ENCODE measurements around the gene PRTN3. TPM values are rescaled to one million over a fixed set of nuclear protein-coding genes. Genes with fewer than 3 reads are reported as not detected.

Gene PRTN3
- total RNA-seq, 1 experiment from 2014 or later = not detected

DNA sequence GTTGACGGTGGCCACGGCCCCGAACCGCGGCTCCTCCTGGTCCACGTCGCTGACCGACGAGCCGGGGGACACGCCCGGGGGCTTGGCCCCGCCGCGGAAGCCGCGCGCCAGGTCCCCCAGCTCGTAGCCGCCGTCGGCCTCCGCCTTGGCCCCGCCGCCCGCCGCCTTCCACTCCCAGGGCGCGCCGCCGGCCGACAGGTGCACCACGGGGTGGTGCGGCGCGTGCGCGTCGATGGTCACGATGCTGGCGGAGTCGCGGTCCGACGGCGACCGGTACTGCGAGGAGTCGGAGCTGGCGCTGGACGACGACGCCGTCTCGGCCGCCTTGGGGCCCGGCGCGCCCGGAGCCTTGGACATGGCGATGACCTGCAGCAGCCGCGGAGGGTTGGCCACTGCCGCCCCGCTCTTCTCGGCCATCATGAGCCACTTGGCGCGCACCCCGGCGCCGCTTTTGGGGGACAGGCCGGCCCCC, 28.0 kb upstream of the PRTN3 start:
- H3K27me3 Mint-ChIP-seq (ENCODE audit: insufficient read depth, unreplicated experiment) = no peaks in the 10 kb centered on the region
- no TSS peak for BruUV-seq (replicated peaks)
- H3K4me3 Mint-ChIP-seq (ENCODE audit: unreplicated experiment) = no peak overlapping the region
- no peak for DNase-seq (ENCODE audit: unreplicated experiment)
- no peak overlapping the region for H3K27ac Mint-ChIP-seq (ENCODE audit: low read depth, unreplicated experiment)
- peaks cover 12% of the 10 kb centered on the region for H3K4me1 Mint-ChIP-seq (ENCODE audit: insufficient read depth, unreplicated experiment)
- intact Hi-C loops (cut with micrococcal nuclease) = no loop called here
- peaks cover 69% of the 10 kb centered on the region for H3K36me3 Mint-ChIP-seq (ENCODE audit: insufficient read depth, unreplicated experiment)
- ChIA-PET POLR2A (interaction anchor here (1.1 kb wide), 1 partner anchor 43 kb away, joined by 3 read pairs; no protein-coding TSS in a partner anchor), CTCF (no interaction called here)
- TF ChIP-seq, protein P1, sequence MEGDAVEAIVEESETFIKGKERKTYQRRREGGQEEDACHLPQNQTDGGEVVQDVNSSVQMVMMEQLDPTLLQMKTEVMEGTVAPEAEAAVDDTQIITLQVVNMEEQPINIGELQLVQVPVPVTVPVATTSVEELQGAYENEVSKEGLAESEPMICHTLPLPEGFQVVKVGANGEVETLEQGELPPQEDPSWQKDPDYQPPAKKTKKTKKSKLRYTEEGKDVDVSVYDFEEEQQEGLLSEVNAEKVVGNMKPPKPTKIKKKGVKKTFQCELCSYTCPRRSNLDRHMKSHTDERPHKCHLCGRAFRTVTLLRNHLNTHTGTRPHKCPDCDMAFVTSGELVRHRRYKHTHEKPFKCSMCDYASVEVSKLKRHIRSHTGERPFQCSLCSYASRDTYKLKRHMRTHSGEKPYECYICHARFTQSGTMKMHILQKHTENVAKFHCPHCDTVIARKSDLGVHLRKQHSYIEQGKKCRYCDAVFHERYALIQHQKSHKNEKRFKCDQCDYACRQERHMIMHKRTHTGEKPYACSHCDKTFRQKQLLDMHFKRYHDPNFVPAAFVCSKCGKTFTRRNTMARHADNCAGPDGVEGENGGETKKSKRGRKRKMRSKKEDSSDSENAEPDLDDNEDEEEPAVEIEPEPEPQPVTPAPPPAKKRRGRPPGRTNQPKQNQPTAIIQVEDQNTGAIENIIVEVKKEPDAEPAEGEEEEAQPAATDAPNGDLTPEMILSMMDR (IDR thresholded peaks at IDR 0.05; ENCODE audit: unreplicated experiment) = no peak
- peaks cover 9% of the 10 kb centered on the region for H3K9me3 Mint-ChIP-seq (ENCODE audit: unreplicated experiment)

DNA sequence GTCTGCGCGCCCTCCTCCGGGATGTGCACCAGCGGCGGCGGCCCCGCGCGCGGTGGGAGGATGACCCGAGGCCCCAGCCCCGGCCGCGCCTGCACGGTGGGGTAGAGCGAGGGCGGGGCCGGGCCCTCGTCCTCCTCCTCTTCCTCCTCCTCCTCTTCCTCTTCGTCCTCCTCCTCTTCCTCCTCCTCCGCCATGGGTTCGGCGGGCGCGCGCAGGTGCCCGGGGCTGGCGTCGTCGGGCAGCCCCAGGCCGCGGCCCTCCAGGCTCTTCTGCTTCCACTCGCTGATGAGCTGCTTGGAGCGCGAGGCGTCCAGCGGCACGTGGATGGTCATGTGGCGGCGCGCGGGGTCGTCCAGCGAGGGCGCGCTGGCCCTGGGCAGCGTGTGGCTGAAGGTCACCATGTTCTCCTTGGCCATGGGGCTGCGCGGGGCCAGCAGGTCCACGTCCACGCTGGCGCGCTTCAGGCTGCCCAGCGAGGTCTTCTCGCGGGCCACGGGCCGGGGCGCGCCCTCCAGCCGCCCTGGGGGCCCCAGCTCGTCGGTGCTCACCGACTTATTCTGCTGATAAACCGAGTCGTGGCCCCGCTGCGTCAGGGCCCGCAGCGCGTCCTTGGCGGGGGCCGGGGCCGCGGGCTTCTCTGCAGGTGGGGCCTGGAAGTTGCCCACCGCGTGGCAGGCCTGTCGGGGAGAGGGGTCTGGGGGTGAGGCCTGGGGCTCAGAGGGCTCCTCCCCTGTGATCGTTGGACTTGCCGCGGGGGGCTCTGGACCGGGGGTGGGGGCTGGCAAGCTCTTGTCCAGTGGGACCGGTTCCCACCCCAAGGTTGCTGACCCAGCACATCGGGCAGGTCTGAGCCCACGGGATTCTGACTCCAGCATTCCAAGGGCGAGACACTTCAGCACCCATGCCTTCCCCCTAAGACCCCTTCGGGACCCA, 27.3 kb upstream of the PRTN3 start:
- BruUV-seq (replicated peaks) = no TSS peak
- TF ChIP-seq, protein P1 (IDR thresholded peaks at IDR 0.05; ENCODE audit: unreplicated experiment) = no peak
- Mint-ChIP-seq H3K4me3 (ENCODE audit: unreplicated experiment) (no peak overlapping the region), H3K36me3 (ENCODE audit: insufficient read depth, unreplicated experiment) (peaks cover 65% of the 10 kb centered on the region), H3K4me1 (ENCODE audit: insufficient read depth, unreplicated experiment) (peaks cover 12% of the 10 kb centered on the region), H3K9me3 (ENCODE audit: unreplicated experiment) (peaks cover 9% of the 10 kb centered on the region), H3K27ac (ENCODE audit: low read depth, unreplicated experiment) (no peak overlapping the region), H3K27me3 (ENCODE audit: insufficient read depth, unreplicated experiment) (no peaks in the 10 kb centered on the region)
- intact Hi-C loops (cut with micrococcal nuclease) = no loop called here
- no peak for DNase-seq (ENCODE audit: unreplicated experiment)
- CTCF ChIA-PET = no interaction called here
- POLR2A ChIA-PET = interaction anchor here (1.1 kb wide), 1 partner anchor 44 kb away, joined by 3 read pairs; no protein-coding TSS in a partner anchor

DNA sequence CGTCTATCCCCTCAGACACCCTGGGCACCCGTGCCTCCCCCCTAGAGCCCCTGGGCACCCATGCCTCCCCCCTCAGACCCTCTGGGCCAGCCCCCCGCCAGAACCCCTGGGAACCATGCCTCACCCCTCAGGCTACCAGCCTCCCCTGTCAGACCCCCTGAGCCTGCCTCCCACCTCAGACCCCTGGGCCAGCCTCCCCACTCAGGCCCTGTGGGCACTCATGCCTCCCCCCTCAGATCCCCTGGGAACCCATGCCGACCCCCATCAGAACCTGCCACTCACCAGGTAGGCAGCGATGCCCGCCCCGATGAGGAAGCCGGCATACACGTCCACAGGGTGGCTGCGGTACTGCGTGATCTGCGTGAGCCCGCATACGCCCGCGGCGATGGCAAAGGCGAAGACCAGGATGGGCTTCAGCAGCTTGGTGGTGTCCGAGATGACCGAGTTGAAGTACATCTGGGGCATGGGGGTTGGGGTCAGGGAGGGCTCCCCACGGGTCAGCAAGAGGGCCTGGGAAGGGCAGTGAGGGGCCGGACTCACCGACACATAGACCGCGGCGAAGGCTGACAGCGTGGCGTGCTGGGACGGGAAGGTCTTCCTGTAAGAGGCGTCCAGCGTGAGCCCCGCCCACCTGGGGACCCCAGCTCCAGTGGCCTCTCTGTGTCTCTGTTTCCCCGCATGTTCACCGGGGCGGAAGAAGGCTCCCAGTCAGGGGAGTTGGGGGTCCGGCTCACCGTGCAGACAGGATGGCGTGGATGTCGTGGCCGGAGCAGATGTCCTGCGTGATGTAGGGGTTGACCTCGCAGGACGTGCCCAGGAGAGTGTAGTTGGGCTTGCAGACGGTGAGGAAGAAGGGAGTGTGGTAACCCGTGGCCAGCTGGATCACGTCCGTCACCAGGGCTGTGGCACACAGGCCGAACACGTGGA, 26.4 kb upstream of the PRTN3 start:
- Mint-ChIP-seq H3K36me3 (ENCODE audit: insufficient read depth, unreplicated experiment) (peaks cover 59% of the 10 kb centered on the region), H3K27me3 (ENCODE audit: insufficient read depth, unreplicated experiment) (no peaks in the 10 kb centered on the region), H3K9me3 (ENCODE audit: unreplicated experiment) (peaks cover 9% of the 10 kb centered on the region), H3K27ac (ENCODE audit: low read depth, unreplicated experiment) (no peak overlapping the region), H3K4me1 (ENCODE audit: insufficient read depth, unreplicated experiment) (peaks cover 12% of the 10 kb centered on the region), H3K4me3 (ENCODE audit: unreplicated experiment) (no peak overlapping the region)
- intact Hi-C loops (cut with micrococcal nuclease) = no loop called here
- no TSS peak for BruUV-seq (replicated peaks)
- TF ChIP-seq, protein P1 (IDR thresholded peaks at IDR 0.05; ENCODE audit: unreplicated experiment) = no peak
- DNase-seq (ENCODE audit: unreplicated experiment) = no peak
- ChIA-PET POLR2A (no interaction called here), CTCF (interaction anchor here (0.7 kb wide), 1 partner anchor 228 kb away, joined by 3 read pairs; no protein-coding TSS in a partner anchor)
